ENCODE measurements around the gene KCTD10.

GRCh38 chr12:109436188-109436560 is 40.9 kb downstream of the KCTD10 start:
- TF ChIP-seq, protein P1, sequence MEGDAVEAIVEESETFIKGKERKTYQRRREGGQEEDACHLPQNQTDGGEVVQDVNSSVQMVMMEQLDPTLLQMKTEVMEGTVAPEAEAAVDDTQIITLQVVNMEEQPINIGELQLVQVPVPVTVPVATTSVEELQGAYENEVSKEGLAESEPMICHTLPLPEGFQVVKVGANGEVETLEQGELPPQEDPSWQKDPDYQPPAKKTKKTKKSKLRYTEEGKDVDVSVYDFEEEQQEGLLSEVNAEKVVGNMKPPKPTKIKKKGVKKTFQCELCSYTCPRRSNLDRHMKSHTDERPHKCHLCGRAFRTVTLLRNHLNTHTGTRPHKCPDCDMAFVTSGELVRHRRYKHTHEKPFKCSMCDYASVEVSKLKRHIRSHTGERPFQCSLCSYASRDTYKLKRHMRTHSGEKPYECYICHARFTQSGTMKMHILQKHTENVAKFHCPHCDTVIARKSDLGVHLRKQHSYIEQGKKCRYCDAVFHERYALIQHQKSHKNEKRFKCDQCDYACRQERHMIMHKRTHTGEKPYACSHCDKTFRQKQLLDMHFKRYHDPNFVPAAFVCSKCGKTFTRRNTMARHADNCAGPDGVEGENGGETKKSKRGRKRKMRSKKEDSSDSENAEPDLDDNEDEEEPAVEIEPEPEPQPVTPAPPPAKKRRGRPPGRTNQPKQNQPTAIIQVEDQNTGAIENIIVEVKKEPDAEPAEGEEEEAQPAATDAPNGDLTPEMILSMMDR (IDR thresholded peaks at IDR 0.05): no peak
- TF ChIP-seq POLR2AphosphoS5 (IDR thresholded peaks at IDR 0.05) (no peak), POLR2A (IDR thresholded peaks at IDR 0.05; ENCODE audit: low read depth) (no peak), EP300 (IDR thresholded peaks at IDR 0.05) (no peak)
